GM23338 (cell line): ENCODE measurements around the gene SHB. TPM values are rescaled to one million over a fixed set of nuclear protein-coding genes. Genes with fewer than 3 reads are reported as not detected.

ENCODE experiments used
- EZH2phosphoT487 ChIP-seq: fragments of 200-600 bp; sonication (generic); IDR thresholded peaks from one replicate; pipeline ENCODE4 v1.8.1; 2018; ENCODE audit warnings: antibody characterized with exemption; ENCODE audit not compliant: unreplicated experiment
- NANOG ChIP-seq: IDR thresholded peaks from 2 replicates; pipeline ENCODE4 v1.6.1; 2016; ENCODE audit warnings: antibody characterized with exemption, borderline replicate concordance
- REST ChIP-seq: IDR thresholded peaks from one replicate; pipeline ENCODE4 v1.6.1; 2018; ENCODE audit warnings: antibody characterized with exemption; ENCODE audit not compliant: unreplicated experiment
- STAT1 ChIP-seq: IDR thresholded peaks from one replicate; pipeline ENCODE4 v1.6.1; 2016; ENCODE audit warnings: antibody characterized with exemption; ENCODE audit not compliant: unreplicated experiment
- polyA plus RNA-seq: library from polyadenylated mRNA; unstranded; fragments of >200 nt; fragmentation: Nextera tagmentation; extraction: Ambion mirVana; gene quantifications from 2 replicates; pipeline ENCODE4 v1.2.1, GENCODE V29; 2016
- total RNA-seq: library from RNA; depleted of rRNA; stranded (reverse); fragments of >200 nt; shearing (Covaris generic); gene quantifications from 2 replicates; pipeline ENCODE4 v1.2.3, GENCODE V29; 2014
- TF ChIP-seq, protein P1 (sequence below): fragments of 250-450 bp; sonication (Bioruptor Pico); IDR thresholded peaks from 2 replicates; pipeline ENCODE4 v1.5.0; 2020; ENCODE audit warnings: mild to moderate bottlenecking, moderate library complexity
- TF ChIP-seq, protein P2 (sequence below): IDR thresholded peaks from 2 replicates; pipeline ENCODE4 v1.6.1; 2016; ENCODE audit warnings: antibody characterized with exemption

Gene SHB
- total and polyA plus RNA-seq, 2 experiments from 2014 or later: 1.5 to 14.0 TPM

GRCh38 chr9:38006163-38006562 is 62.9 kb downstream of the SHB start (continued):
- TF ChIP-seq, protein P1, sequence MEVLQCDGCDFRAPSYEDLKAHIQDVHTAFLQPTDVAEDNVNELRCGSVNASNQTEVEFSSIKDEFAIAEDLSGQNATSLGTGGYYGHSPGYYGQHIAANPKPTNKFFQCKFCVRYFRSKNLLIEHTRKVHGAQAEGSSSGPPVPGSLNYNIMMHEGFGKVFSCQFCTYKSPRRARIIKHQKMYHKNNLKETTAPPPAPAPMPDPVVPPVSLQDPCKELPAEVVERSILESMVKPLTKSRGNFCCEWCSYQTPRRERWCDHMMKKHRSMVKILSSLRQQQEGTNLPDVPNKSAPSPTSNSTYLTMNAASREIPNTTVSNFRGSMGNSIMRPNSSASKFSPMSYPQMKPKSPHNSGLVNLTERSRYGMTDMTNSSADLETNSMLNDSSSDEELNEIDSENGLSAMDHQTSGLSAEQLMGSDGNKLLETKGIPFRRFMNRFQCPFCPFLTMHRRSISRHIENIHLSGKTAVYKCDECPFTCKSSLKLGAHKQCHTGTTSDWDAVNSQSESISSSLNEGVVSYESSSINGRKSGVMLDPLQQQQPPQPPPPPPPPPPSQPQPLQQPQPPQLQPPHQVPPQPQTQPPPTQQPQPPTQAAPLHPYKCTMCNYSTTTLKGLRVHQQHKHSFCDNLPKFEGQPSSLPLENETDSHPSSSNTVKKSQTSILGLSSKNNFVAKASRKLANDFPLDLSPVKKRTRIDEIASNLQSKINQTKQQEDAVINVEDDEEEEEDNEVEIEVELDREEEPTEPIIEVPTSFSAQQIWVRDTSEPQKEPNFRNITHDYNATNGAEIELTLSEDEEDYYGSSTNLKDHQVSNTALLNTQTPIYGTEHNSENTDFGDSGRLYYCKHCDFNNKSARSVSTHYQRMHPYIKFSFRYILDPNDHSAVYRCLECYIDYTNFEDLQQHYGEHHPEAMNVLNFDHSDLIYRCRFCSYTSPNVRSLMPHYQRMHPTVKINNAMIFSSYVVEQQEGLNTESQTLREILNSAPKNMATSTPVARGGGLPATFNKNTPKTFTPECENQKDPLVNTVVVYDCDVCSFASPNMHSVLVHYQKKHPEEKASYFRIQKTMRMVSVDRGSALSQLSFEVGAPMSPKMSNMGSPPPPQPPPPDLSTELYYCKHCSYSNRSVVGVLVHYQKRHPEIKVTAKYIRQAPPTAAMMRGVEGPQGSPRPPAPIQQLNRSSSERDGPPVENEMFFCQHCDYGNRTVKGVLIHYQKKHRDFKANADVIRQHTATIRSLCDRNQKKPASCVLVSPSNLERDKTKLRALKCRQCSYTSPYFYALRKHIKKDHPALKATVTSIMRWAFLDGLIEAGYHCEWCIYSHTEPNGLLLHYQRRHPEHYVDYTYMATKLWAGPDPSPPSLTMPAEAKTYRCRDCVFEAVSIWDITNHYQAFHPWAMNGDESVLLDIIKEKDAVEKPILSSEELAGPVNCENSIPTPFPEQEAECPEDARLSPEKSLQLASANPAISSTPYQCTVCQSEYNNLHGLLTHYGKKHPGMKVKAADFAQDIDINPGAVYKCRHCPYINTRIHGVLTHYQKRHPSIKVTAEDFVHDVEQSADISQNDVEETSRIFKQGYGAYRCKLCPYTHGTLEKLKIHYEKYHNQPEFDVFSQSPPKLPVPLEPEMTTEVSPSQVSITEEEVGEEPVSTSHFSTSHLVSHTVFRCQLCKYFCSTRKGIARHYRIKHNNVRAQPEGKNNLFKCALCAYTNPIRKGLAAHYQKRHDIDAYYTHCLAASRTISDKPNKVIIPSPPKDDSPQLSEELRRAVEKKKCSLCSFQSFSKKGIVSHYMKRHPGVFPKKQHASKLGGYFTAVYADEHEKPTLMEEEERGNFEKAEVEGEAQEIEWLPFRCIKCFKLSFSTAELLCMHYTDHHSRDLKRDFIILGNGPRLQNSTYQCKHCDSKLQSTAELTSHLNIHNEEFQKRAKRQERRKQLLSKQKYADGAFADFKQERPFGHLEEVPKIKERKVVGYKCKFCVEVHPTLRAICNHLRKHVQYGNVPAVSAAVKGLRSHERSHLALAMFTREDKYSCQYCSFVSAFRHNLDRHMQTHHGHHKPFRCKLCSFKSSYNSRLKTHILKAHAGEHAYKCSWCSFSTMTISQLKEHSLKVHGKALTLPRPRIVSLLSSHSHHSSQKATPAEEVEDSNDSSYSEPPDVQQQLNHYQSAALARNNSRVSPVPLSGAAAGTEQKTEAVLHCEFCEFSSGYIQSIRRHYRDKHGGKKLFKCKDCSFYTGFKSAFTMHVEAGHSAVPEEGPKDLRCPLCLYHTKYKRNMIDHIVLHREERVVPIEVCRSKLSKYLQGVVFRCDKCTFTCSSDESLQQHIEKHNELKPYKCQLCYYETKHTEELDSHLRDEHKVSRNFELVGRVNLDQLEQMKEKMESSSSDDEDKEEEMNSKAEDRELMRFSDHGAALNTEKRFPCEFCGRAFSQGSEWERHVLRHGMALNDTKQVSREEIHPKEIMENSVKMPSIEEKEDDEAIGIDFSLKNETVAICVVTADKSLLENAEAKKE (CRISPR knock-in tag): no peak
- no peak for TF ChIP-seq NANOG
- TF ChIP-seq, protein P2, sequence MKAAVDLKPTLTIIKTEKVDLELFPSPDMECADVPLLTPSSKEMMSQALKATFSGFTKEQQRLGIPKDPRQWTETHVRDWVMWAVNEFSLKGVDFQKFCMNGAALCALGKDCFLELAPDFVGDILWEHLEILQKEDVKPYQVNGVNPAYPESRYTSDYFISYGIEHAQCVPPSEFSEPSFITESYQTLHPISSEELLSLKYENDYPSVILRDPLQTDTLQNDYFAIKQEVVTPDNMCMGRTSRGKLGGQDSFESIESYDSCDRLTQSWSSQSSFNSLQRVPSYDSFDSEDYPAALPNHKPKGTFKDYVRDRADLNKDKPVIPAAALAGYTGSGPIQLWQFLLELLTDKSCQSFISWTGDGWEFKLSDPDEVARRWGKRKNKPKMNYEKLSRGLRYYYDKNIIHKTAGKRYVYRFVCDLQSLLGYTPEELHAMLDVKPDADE: no peak
- no peak for TF ChIP-seq EZH2phosphoT487
- TF ChIP-seq STAT1: no peak
- TF ChIP-seq REST: no peak
